HEK293 (cell line): ENCODE measurements around the gene KCNJ11.
A peak's percentile ranks its signal among the peaks of the same experiment; 100 is the strongest.

Source experiments
- CTCF ChIA-PET: fragments of 350-600 bp; formaldehyde crosslinking; extraction: SDS; loops from one replicate; lab custom pipeline; 2021; ENCODE audit warnings: antibody characterized with exemption; lab: Yijun Ruan, JAX
- POLR2A ChIA-PET: fragments of 300-600 bp; formaldehyde crosslinking; extraction: SDS; loops from one replicate; lab custom pipeline; 2020; ENCODE audit warnings: antibody characterized with exemption, inconsistent platforms; lab: Yijun Ruan, JAX
- H3K27ac ChIP-seq: fragments of 200-500 bp; sonication (Bioruptor generic); 2 replicates; pipeline ENCODE4 v1.5.1; 2014; ENCODE audit warnings: low read depth, low read length, control low read depth, inconsistent platforms; ENCODE audit errors: extremely low read depth
- H3K36me3 ChIP-seq, 2 experiments: fragments of 200-500 bp in 1 of 2; sonication (Bioruptor generic) in 1 of 2; 1 replicate in 1 of 2; 2 replicates in 1 of 2; pipeline ENCODE4 v1.5.1; 2014 to 2017; ENCODE audit warnings: inconsistent platforms in 2 of 2, low read length in 2 of 2; ENCODE audit not compliant: control insufficient read depth in 2 of 2, insufficient read depth in 1 of 2
- H3K4me1 ChIP-seq: fragments of 200-500 bp; sonication (Bioruptor generic); 2 replicates; pipeline ENCODE4 v1.5.1; 2014; ENCODE audit warnings: mild to moderate bottlenecking, low read length, inconsistent platforms; ENCODE audit not compliant: control insufficient read depth, insufficient read depth
- H3K4me3 ChIP-seq: 2 replicates; pipeline ENCODE4 v1.5.1; 2011; ENCODE audit warnings: low read depth, mild to moderate bottlenecking, control low read depth, low read length, moderate library complexity
- H3K9me3 ChIP-seq: fragments of 200-500 bp; sonication (Bioruptor generic); 2 replicates; pipeline ENCODE4 v1.5.1; 2014; ENCODE audit warnings: low read depth, low read length, inconsistent platforms; ENCODE audit not compliant: control insufficient read depth, insufficient read depth
- GLI2 ChIP-seq: fragments of 450-650 bp; formaldehyde crosslinking; IDR thresholded peaks from 2 replicates; pipeline ENCODE4; 2017; ENCODE audit warnings: missing biosample characterization, missing genetic modification characterization, low read depth, borderline replicate concordance
- GLIS2 ChIP-seq: fragments of 450-650 bp; formaldehyde crosslinking; IDR thresholded peaks from 2 replicates; pipeline ENCODE4 v1.5.1; 2016; ENCODE audit warnings: missing biosample characterization, missing genetic modification characterization
- MYNN ChIP-seq: fragments of 450-650 bp; formaldehyde crosslinking; IDR thresholded peaks from 2 replicates; pipeline ENCODE4 v1.5.1; 2016; ENCODE audit warnings: missing biosample characterization, missing genetic modification characterization, borderline replicate concordance
- PRDM1 ChIP-seq: fragments of 450-650 bp; formaldehyde crosslinking; IDR thresholded peaks from 2 replicates; pipeline ENCODE4; 2016; ENCODE audit warnings: missing biosample characterization, missing genetic modification characterization
- WT1 ChIP-seq: fragments of 450-650 bp; formaldehyde crosslinking; IDR thresholded peaks from 2 replicates; pipeline ENCODE4 v1.5.1; 2016; ENCODE audit warnings: missing biosample characterization, missing genetic modification characterization
- ZBTB48 ChIP-seq: fragments of 450-650 bp; formaldehyde crosslinking; IDR thresholded peaks from 2 replicates; pipeline ENCODE4 v1.5.1; 2016; ENCODE audit warnings: missing biosample characterization, missing genetic modification characterization
- ZNF2 ChIP-seq: fragments of 450-650 bp; formaldehyde crosslinking; IDR thresholded peaks from 2 replicates; pipeline ENCODE4 v1.5.1; 2016; ENCODE audit warnings: missing biosample characterization, missing genetic modification characterization
- ZNF202 ChIP-seq: fragments of 450-650 bp; formaldehyde crosslinking; IDR thresholded peaks from 2 replicates; pipeline ENCODE4 v1.5.1; 2016; ENCODE audit warnings: missing biosample characterization, missing genetic modification characterization, borderline replicate concordance
- ZNF341 ChIP-seq: fragments of 450-650 bp; formaldehyde crosslinking; IDR thresholded peaks from 2 replicates; pipeline ENCODE4; 2016; ENCODE audit warnings: low read depth, missing biosample characterization, missing genetic modification characterization
- ZNF473 ChIP-seq: fragments of 450-650 bp; formaldehyde crosslinking; IDR thresholded peaks from 2 replicates; pipeline ENCODE4 v1.5.1; 2017; ENCODE audit warnings: missing biosample characterization, missing genetic modification characterization
- ZNF654 ChIP-seq: fragments of 450-650 bp; formaldehyde crosslinking; IDR thresholded peaks from 2 replicates; pipeline ENCODE4 v1.5.1; 2016; ENCODE audit warnings: low read depth, missing biosample characterization, missing genetic modification characterization
- ZNF701 ChIP-seq: fragments of 450-650 bp; formaldehyde crosslinking; IDR thresholded peaks from 2 replicates; pipeline ENCODE4 v1.5.1; 2016; ENCODE audit warnings: missing biosample characterization, missing genetic modification characterization
- ZSCAN16 ChIP-seq: fragments of 450-650 bp; formaldehyde crosslinking; IDR thresholded peaks from 2 replicates; pipeline ENCODE4 v1.5.1; 2016; ENCODE audit warnings: missing biosample characterization, missing genetic modification characterization
- ZXDB ChIP-seq: fragments of 450-650 bp; formaldehyde crosslinking; IDR thresholded peaks from 2 replicates; pipeline ENCODE4 v1.5.1; 2016; ENCODE audit warnings: missing biosample characterization, missing genetic modification characterization
- TF ChIP-seq, protein P1 (sequence below): fragments of 450-650 bp; formaldehyde crosslinking; IDR thresholded peaks from 2 replicates; pipeline ENCODE4 v1.5.1; 2016; ENCODE audit warnings: missing biosample characterization, missing genetic modification characterization
- TF ChIP-seq, protein P2 (sequence below): fragments of 450-650 bp; formaldehyde crosslinking; IDR thresholded peaks from 2 replicates; pipeline ENCODE4 v1.5.1; 2016; ENCODE audit warnings: missing biosample characterization, missing genetic modification characterization
- TF ChIP-seq, protein P3 (sequence below): fragments of 450-650 bp; formaldehyde crosslinking; IDR thresholded peaks from 2 replicates; pipeline ENCODE4 v1.5.1; 2016; ENCODE audit warnings: missing biosample characterization, missing genetic modification characterization
- TF ChIP-seq, protein P4 (sequence below): fragments of 450-650 bp; formaldehyde crosslinking; IDR thresholded peaks from 2 replicates; pipeline ENCODE4 v1.5.1; 2016; ENCODE audit warnings: missing biosample characterization, missing genetic modification characterization
- TF ChIP-seq, protein P5 (sequence below): fragments of 450-650 bp; IDR thresholded peaks from 2 replicates; pipeline ENCODE4 v1.5.1; 2018; ENCODE audit warnings: missing biosample characterization, missing genetic modification characterization

KCNJ11 gene

GRCh38 chr11:17385492-17385891 is 3.0 kb downstream of the KCNJ11 start:
- Histone ChIP-seq H3K9me3 (no peaks in the 10 kb centered on the region), H3K4me1 (no peaks in the 10 kb centered on the region), H3K36me3 (peaks cover 0 to 18% of the 10 kb centered on the region in 2 experiments; a peak in 2 of 3 replicates), H3K4me3 (no peak overlapping the region), H3K27ac (no peak overlapping the region)
- CTCF ChIA-PET, result interaction anchor here (0.8 to 12.3 kb wide), 14 partner anchors 12 to 162 kb away, joined by 3 to 318 read pairs (median 16); partner anchors contain the start of gene OTOG
- POLR2A ChIA-PET, result no interaction called here
- TF ChIP-seq ZNF473 (tag by site-specific recombination) (no peak), WT1 (tag by site-specific recombination) (no peak), GLI2 (tag by site-specific recombination) (no peak), ZNF701 (tag by site-specific recombination) (no peak), ZNF341 (tag by site-specific recombination) (no peak), GLIS2 (tag by site-specific recombination) (no peak), PRDM1 (no peak), ZNF202 (tag by site-specific recombination) (no peak), ZNF654 (tag by site-specific recombination) (no peak), ZXDB (tag by site-specific recombination) (no peak), ZBTB48 (tag by site-specific recombination) (no peak)
- TF ChIP-seq, protein P1, sequence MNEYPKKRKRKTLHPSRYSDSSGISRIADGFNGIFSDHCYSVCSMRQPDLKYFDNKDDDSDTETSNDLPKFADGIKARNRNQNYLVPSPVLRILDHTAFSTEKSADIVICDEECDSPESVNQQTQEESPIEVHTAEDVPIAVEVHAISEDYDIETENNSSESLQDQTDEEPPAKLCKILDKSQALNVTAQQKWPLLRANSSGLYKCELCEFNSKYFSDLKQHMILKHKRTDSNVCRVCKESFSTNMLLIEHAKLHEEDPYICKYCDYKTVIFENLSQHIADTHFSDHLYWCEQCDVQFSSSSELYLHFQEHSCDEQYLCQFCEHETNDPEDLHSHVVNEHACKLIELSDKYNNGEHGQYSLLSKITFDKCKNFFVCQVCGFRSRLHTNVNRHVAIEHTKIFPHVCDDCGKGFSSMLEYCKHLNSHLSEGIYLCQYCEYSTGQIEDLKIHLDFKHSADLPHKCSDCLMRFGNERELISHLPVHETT (tag by site-specific recombination), result no peak
- TF ChIP-seq, protein P2, sequence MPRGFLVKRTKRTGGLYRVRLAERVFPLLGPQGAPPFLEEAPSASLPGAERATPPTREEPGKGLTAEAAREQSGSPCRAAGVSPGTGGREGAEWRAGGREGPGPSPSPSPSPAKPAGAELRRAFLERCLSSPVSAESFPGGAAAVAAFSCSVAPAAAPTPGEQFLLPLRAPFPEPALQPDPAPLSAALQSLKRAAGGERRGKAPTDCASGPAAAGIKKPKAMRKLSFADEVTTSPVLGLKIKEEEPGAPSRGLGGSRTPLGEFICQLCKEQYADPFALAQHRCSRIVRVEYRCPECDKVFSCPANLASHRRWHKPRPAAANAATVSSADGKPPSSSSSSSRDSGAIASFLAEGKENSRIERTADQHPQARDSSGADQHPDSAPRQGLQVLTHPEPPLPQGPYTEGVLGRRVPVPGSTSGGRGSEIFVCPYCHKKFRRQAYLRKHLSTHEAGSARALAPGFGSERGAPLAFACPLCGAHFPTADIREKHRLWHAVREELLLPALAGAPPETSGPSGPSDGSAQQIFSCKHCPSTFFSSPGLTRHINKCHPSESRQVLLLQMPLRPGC (tag by site-specific recombination), result no peak
- TF ChIP-seq, protein P3, sequence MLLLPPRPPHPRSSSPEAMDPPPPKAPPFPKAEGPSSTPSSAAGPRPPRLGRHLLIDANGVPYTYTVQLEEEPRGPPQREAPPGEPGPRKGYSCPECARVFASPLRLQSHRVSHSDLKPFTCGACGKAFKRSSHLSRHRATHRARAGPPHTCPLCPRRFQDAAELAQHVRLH (tag by site-specific recombination), result no peak

GRCh38 chr11:17384002-17384511 is 4.4 kb downstream of the KCNJ11 start:
- H3K9me3 ChIP-seq, result no peaks in the 10 kb centered on the region
- H3K27ac ChIP-seq, result no peak overlapping the region
- no peaks in the 10 kb centered on the region for H3K4me1 ChIP-seq
- peaks cover 0 to 29% of the 10 kb centered on the region in 2 experiments; a peak in 2 of 3 replicates for H3K36me3 ChIP-seq
- TF ChIP-seq, protein P4, sequence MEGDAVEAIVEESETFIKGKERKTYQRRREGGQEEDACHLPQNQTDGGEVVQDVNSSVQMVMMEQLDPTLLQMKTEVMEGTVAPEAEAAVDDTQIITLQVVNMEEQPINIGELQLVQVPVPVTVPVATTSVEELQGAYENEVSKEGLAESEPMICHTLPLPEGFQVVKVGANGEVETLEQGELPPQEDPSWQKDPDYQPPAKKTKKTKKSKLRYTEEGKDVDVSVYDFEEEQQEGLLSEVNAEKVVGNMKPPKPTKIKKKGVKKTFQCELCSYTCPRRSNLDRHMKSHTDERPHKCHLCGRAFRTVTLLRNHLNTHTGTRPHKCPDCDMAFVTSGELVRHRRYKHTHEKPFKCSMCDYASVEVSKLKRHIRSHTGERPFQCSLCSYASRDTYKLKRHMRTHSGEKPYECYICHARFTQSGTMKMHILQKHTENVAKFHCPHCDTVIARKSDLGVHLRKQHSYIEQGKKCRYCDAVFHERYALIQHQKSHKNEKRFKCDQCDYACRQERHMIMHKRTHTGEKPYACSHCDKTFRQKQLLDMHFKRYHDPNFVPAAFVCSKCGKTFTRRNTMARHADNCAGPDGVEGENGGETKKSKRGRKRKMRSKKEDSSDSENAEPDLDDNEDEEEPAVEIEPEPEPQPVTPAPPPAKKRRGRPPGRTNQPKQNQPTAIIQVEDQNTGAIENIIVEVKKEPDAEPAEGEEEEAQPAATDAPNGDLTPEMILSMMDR (tag by site-specific recombination), result peak; percentile 79
- TF ChIP-seq, protein P5, sequence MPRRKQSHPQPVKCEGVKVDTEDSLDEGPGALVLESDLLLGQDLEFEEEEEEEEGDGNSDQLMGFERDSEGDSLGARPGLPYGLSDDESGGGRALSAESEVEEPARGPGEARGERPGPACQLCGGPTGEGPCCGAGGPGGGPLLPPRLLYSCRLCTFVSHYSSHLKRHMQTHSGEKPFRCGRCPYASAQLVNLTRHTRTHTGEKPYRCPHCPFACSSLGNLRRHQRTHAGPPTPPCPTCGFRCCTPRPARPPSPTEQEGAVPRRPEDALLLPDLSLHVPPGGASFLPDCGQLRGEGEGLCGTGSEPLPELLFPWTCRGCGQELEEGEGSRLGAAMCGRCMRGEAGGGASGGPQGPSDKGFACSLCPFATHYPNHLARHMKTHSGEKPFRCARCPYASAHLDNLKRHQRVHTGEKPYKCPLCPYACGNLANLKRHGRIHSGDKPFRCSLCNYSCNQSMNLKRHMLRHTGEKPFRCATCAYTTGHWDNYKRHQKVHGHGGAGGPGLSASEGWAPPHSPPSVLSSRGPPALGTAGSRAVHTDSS (tag by site-specific recombination), result 0 out of 2 replicates have a peak, but pooled peaks have one; percentile 23
- TF ChIP-seq MYNN (no peak), ZSCAN16 (tag by site-specific recombination) (no peak), ZNF654 (tag by site-specific recombination) (peak; percentile 83), ZBTB48 (tag by site-specific recombination) (peak; percentile 54; the same call in 1 of the 2 replicates), ZNF2 (tag by site-specific recombination) (peak; percentile 94)
- no peak overlapping the region for H3K4me3 ChIP-seq
- CTCF ChIA-PET, result interaction anchor here (0.6 to 12.3 kb wide), 39 partner anchors 8 to 347 kb away, joined by 3 to 318 read pairs (median 6); partner anchors contain the start of gene OTOG
- POLR2A ChIA-PET, result interaction anchor here (1.0 kb wide), 1 partner anchor 144 kb away, joined by 6 read pairs; no protein-coding TSS in a partner anchor
